ENCODE results near the gene SPEF2.

DNA sequence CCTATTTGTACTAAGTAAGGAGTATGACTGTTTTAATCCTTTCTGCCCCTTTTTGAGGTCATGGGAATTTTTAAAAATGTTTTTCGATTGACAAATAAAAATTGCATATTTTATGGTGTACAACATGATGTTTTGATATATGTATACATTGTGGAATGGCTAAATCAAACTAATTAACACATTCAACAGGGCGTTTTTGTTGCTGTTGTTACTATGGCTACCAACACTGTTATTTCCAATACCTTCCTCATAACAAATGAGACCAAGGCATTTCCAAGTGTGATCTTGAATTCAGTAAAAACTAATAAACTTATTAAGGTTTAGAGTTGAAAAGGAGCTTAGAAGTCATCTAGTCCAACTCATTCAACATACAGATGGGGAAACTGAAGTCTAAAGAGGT is 30.2 kb upstream of the SPEF2 start:
- TF ChIP-seq, protein P1, sequence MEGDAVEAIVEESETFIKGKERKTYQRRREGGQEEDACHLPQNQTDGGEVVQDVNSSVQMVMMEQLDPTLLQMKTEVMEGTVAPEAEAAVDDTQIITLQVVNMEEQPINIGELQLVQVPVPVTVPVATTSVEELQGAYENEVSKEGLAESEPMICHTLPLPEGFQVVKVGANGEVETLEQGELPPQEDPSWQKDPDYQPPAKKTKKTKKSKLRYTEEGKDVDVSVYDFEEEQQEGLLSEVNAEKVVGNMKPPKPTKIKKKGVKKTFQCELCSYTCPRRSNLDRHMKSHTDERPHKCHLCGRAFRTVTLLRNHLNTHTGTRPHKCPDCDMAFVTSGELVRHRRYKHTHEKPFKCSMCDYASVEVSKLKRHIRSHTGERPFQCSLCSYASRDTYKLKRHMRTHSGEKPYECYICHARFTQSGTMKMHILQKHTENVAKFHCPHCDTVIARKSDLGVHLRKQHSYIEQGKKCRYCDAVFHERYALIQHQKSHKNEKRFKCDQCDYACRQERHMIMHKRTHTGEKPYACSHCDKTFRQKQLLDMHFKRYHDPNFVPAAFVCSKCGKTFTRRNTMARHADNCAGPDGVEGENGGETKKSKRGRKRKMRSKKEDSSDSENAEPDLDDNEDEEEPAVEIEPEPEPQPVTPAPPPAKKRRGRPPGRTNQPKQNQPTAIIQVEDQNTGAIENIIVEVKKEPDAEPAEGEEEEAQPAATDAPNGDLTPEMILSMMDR (IDR thresholded peaks at IDR 0.05; ENCODE audit: insufficient read depth, low read length) = no peak
- no peak for TF ChIP-seq GABPA (IDR thresholded peaks at IDR 0.05; ENCODE audit: low read depth)

Measured in HL-60 (cell line).